Activated T-helper 17 cell treated with anti-CD3 and anti-CD28 coated beads, Interleukin-2, amount 50 U/mL, for 72 hours (primary cell): Measurements from ENCODE around the gene WDR59. TPM values are rescaled to one million over a fixed set of nuclear protein-coding genes. Genes with fewer than 3 reads are reported as not detected.
"Not testable (repeated sequence)": the region's sequence is repeated elsewhere in the genome, so short reads cannot be mapped to it uniquely, and the experiment has no call there.

Experiments used
- ATAC-seq: fragments of 150-1000 bp; cut with Tn5 transposase; replicated peaks from 2 replicates; pipeline ENCODE4 v1.10.0; 2021; ENCODE audit warnings: mild to moderate bottlenecking, moderate library complexity
- H3K27ac Mint-ChIP-seq: one replicate; pipeline ENCODE4 v1.8.0; 2022; ENCODE audit warnings: mixed read lengths
- H3K27me3 Mint-ChIP-seq: one replicate; pipeline ENCODE4 v1.8.0; 2022; ENCODE audit warnings: mixed read lengths
- H3K36me3 Mint-ChIP-seq: one replicate; pipeline ENCODE4 v1.8.0; 2022; ENCODE audit warnings: low read depth, mild to moderate bottlenecking, mixed read lengths
- H3K4me1 Mint-ChIP-seq: one replicate; pipeline ENCODE4 v1.8.0; 2022; ENCODE audit warnings: mixed read lengths
- H3K4me3 Mint-ChIP-seq: one replicate; pipeline ENCODE4 v1.8.0; 2022; ENCODE audit warnings: mild to moderate bottlenecking, mixed read lengths
- H3K9me3 Mint-ChIP-seq: one replicate; pipeline ENCODE4 v1.8.0; 2022; ENCODE audit warnings: mixed read lengths
- total RNA-seq, 2 donors: library from RNA; stranded (reverse); gene quantifications; one replicate each; pipeline ENCODE4 v1.2.3, GENCODE V29; 2022

Gene WDR59
- total RNA-seq, 2 donors from 2014 or later, result 107 to 154 TPM

DNA sequence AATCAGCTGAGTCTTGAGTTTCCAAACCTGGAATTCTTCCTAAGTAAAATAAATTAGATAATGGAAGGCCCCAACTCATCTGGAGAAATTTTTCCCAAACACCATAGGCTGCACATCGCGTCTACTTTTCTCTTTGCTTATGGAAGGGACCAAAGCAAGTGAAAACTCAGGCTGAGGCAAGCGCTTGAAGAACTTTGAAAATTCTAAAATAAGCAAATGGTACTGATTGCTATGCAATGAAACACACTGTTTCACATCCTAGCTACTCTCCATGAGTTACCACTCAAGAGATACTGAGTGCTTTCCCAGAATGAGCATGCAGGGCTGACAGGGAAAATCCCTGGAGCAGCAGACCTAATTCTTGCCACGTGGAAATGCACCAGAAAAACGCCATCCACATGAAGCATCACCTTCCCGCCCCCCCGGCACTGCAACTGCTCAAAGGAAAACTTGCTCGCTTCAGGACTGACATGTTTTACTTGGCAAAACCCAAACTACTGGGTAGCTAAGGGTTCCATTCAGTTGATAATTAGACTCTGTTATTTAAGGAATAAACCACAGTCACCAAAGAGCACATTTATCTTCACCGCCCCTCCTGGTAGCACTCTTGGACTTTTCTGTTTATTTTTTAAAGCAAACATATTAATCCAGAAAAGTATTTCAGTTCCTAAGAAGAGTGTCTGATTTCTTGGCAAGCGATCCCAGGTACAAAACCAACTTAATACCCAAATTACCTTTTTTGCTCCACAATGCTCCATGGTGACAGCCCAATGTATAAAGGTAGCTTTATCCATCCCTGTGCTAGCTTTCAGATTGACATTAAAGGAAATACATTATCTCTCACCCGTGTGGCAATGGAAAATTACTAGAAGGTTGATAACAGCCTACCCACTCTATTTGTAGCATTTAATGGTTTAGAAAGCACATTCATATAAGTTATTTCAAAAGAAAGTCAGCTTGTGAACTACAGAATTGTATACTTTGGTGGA is 62.5 kb downstream of the WDR59 start:
- Mint-ChIP-seq H3K9me3 (no peaks in the 10 kb centered on the region), H3K4me3 (no peak overlapping the region), H3K27me3 (no peaks in the 10 kb centered on the region), H3K4me1 (no peaks in the 10 kb centered on the region), H3K36me3 (peaks cover 99% of the 10 kb centered on the region), H3K27ac (no peak overlapping the region)
- no peak for ATAC-seq

DNA sequence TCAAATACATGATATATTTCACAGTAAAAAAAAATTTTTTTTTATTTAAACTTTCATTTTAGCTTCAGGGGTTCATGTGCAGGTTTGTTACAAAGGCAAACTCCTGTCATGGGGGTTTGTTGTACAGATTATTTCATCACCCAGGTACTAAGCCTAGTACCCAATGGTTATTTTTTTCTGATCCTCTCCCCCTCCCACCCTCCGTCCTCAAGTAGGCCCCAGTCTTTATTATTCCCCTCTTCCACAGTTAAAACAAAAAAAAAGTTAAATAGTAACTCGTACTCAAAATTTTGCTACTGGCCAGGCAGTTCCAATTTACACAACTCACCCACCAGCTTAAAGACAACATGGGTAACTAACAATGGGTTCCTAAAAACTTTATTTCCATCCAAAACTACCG is 63.9 kb downstream of the WDR59 start:
- Mint-ChIP-seq H3K4me1 (no peaks in the 10 kb centered on the region), H3K36me3 (peaks cover 100% of the 10 kb centered on the region), H3K27me3 (no peaks in the 10 kb centered on the region), H3K4me3 (no peak overlapping the region), H3K27ac (no peak overlapping the region), H3K9me3 (no peaks in the 10 kb centered on the region)
- no peak for ATAC-seq

DNA sequence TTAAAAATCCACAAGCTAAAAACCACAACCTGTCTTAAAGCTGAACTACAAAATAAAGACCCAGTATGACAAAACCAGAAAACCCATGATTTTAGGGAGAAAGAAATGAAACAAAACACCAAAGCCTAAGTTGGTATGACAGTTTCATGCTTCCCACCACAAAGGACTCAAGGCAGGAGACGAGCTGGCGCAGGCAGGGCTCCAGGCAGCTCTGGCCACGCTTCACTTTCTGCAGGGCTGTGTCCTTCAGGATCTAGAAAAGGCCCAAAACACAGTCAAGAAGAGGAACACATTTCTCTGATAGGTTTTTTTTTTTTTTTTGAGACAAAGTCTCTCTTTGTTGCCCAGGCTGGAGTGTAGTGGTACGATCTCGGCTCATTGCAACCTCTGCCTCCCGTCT is 75.3 kb downstream of the WDR59 start:
- H3K4me3 Mint-ChIP-seq, result peak overlapping the region; percentile 44
- peaks cover 92% of the 10 kb centered on the region for H3K36me3 Mint-ChIP-seq
- H3K27ac Mint-ChIP-seq, result no peak overlapping the region
- no peaks in the 10 kb centered on the region for H3K27me3 Mint-ChIP-seq
- H3K4me1 Mint-ChIP-seq, result no peaks in the 10 kb centered on the region
- ATAC-seq, result no peak
- peaks cover 6% of the 10 kb centered on the region for H3K9me3 Mint-ChIP-seq

DNA sequence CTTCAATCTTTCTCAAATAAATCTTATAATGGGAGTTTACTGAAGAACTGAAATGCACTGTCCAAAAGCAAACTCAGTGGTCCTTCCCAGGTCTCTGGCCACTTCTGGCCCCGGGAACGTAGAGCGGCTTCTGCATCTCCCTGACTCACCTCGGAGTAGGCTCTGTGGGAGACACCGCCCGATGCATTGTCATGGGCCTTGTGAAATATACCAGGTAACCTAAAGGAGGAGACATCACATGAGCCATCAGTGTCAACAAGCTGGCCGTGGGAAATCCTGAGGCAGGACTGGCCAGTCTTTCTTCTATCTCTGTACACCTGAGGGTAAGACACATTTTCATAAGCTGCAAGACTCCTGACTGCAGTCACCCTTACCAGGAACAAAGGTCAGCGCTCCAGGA is 76.2 kb downstream of the WDR59 start:
- ATAC-seq, result peak; percentile 28
- H3K27me3 Mint-ChIP-seq, H3K9me3 Mint-ChIP-seq, H3K27ac Mint-ChIP-seq, H3K4me1 Mint-ChIP-seq: not testable (repeated sequence)
- H3K36me3 Mint-ChIP-seq, result peaks cover 92% of the 10 kb centered on the region
- H3K4me3 Mint-ChIP-seq, result peak overlapping the region; percentile 44

DNA sequence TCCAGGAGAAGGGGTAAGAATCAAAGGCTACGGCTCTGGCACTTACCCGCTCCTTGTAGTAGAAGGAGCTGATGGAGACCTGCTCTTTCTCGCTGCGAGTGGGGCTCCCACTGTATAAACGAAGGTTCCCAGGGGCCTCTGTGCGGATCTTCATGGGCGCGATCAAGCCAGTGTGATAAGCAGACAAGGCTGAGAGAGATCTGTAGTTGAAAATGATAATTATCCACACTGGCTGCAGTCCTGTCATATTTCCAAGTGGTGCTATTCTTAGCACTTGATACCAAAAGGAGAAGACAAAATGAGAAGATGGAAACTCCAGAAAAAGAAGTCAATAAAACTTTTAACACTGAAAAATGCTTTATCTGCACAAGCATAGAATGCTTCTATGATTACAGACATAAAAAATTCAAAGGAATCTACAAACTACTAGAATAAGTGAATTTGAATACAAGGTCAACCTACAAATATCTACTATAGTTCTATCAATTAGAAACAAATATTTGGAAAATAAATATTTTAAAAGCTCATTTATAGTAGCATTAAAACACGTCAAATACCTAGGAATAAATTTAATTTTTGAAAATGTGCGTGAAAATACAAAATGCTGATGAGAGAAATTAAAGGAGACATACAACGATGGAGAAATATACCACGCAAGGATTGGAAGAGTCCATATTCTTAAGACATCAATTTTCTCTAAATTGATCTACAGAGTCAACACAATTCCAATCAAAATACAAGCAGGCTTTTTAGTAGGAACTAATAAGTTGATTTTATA is 80.8 kb downstream of the WDR59 start:
- no peaks in the 10 kb centered on the region for H3K9me3 Mint-ChIP-seq
- H3K4me3 Mint-ChIP-seq, result no peak overlapping the region
- peaks cover 92% of the 10 kb centered on the region for H3K36me3 Mint-ChIP-seq
- no peak for ATAC-seq
- no peaks in the 10 kb centered on the region for H3K27me3 Mint-ChIP-seq
- no peak overlapping the region for H3K27ac Mint-ChIP-seq
- H3K4me1 Mint-ChIP-seq, result peaks cover 6% of the 10 kb centered on the region

DNA sequence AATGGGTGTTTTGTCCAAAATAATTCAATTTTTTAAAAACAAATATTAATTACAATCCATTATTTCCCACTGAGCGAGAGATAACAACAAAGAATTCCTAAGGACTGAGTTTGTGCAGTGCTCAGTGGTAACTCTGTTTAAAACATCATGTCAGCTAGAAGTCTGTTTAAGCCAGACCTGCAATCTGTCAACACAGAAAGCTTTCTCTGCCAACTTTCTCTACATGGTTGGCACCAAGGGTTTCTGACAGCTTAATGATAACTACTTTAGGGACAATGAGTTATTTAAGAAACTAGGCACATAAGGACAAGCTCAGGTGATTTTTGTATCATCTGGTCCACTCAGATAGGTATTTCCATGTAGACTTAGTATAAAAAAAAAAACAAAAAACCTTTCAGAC is 81.8 kb downstream of the WDR59 start:
- H3K36me3 Mint-ChIP-seq, result peaks cover 93% of the 10 kb centered on the region
- H3K27ac Mint-ChIP-seq, result no peak overlapping the region
- H3K27me3 Mint-ChIP-seq, result no peaks in the 10 kb centered on the region
- H3K4me1 Mint-ChIP-seq, result peaks cover 6% of the 10 kb centered on the region
- ATAC-seq, result no peak
- no peak overlapping the region for H3K4me3 Mint-ChIP-seq
- H3K9me3 Mint-ChIP-seq, result no peaks in the 10 kb centered on the region

DNA sequence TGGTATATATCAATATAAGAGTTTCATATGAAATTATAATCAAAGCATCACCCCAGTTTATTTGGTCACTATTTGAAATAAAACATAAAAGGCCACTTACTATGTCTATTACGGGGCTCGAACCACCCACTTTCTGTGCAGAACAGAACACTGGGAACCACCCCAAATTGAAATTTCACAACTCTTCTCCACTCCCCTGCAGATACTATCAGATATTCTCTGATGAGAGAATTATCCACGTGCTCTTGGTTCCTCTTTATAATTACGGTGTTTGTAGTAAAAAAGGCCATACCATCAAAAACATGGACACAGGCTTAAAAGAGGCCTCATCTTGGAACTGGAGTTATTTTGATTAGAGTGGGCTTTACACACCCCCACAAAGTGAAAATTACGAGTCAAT is 82.8 kb downstream of the WDR59 start:
- no peak overlapping the region for H3K4me3 Mint-ChIP-seq

DNA sequence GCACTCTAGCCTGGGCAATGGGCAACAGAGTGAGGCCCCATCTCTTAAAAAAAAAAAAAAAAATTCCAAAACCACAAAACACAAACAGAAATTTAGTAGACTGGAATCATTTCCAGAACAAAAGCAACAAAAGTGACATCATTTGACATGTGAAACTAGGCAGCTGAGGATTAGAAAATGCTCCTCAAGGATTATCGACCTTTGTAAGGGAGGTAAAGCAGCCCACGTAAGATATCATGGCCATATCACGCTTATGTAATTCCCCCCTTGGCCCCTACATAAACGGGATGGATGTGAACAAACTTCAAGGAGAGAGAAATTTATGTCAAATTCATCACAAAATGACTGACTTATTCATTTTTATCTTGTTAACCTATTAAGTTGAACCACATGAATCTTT is 83.3 kb downstream of the WDR59 start:
- Mint-ChIP-seq H3K4me3 (no peak overlapping the region), H3K9me3 (no peaks in the 10 kb centered on the region), H3K4me1 (peaks cover 6% of the 10 kb centered on the region), H3K27ac (no peak overlapping the region), H3K27me3 (no peaks in the 10 kb centered on the region), H3K36me3 (peaks cover 93% of the 10 kb centered on the region)
- ATAC-seq, result no peak

More for the DNA sequence above, 82.8 kb downstream of the WDR59 start:
- Mint-ChIP-seq H3K4me1 (peaks cover 6% of the 10 kb centered on the region), H3K36me3 (peaks cover 93% of the 10 kb centered on the region), H3K27me3 (no peaks in the 10 kb centered on the region), H3K9me3 (no peaks in the 10 kb centered on the region), H3K27ac (no peak overlapping the region)
- no peak for ATAC-seq

DNA sequence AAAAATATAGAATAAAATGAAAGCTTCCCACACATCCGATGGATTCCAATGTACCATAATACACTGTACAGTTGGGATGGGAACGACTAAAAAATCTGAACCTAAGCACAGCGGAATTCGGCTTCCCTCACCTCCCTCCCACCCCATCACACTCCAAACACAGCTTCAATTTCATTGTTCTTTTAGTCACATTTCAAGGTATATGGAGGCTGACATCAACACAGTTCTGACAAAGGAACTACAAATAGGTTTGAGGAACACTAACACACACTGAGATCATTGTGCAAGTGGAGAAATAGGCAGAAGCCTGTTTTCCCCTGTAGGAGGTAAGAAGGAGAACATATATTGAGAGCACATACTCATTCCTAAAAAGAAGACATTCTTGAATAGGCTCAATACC is 85.1 kb downstream of the WDR59 start:
- H3K27ac Mint-ChIP-seq, result no peak overlapping the region
- peaks cover 99% of the 10 kb centered on the region for H3K36me3 Mint-ChIP-seq
- H3K4me1 Mint-ChIP-seq, result peaks cover 6% of the 10 kb centered on the region
- no peaks in the 10 kb centered on the region for H3K27me3 Mint-ChIP-seq
- no peaks in the 10 kb centered on the region for H3K9me3 Mint-ChIP-seq
- ATAC-seq, result no peak
- no peak overlapping the region for H3K4me3 Mint-ChIP-seq

DNA sequence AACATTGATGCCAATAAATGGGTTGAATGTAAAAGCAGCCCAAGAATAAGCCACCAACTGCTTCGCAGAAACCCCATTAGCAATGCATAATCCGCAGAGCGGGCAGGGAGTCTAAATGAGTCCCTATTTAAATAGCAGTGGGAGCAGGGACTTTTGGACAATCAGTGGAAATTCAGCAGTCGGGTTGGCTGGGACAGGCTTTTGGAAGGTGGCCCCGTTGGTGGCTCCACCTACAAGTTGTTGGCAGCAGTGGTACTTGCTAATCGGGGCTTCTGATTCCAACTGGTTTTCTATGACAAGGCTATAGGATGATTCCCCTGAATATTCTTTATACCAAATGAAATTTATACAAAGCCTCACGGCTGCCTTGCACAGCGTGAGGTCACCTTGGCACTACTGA is 86.3 kb downstream of the WDR59 start:
- H3K4me1 Mint-ChIP-seq, result peaks cover 6% of the 10 kb centered on the region
- no peaks in the 10 kb centered on the region for H3K9me3 Mint-ChIP-seq
- H3K36me3 Mint-ChIP-seq, result peaks cover 99% of the 10 kb centered on the region
- H3K4me3 Mint-ChIP-seq, result no peak overlapping the region
- ATAC-seq, result no peak
- no peak overlapping the region for H3K27ac Mint-ChIP-seq
- H3K27me3 Mint-ChIP-seq, result no peaks in the 10 kb centered on the region

DNA sequence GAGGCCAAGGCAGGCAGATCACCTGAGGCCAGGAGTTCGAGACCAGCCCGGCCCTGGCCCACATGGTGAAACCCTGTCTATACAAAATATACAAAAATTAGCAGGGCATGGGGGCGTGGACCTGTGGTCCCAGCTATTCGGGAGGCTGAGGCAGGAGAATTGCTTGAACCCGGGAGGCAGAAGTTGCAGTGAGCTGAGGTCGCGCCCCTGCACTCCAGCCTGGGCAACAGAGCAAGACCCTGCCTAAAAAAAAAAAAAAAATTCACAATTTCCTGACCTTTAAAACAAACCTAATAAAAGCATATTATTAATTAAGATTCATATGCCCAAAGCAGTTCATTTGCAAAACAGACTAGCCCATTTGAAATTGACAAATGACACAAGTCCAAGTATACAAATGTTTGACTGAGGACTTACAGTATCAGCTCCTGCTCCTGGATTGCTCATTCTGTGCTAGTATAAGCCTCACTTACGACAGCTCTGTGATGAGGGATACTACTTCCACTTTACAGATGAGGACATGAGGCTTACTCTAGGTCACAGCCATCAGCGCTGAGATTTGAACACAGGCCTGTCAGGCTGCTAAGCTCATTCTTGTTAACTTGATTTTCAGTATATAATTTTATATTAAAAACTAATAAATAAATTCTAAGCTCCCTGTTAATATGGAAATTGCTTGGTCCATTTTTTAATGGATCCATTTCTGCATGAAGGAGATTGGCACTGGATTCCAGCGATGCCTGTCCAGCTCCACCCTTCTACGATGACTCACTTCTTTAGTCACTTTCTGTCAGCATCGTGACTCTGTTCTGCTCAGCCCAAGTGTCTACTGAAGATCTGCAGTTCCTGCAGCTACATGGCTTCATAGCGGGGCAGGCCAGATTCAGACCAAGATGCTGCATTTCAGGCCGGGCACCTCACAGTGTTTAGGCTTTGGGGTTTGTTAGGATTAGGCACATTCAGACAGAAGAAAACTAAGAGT is 88.2 kb downstream of the WDR59 start:
- peak; percentile 47 for ATAC-seq
- peaks cover 4% of the 10 kb centered on the region for H3K4me1 Mint-ChIP-seq
- H3K9me3 Mint-ChIP-seq, result no peaks in the 10 kb centered on the region
- H3K4me3 Mint-ChIP-seq, result no peak overlapping the region
- no peak overlapping the region for H3K27ac Mint-ChIP-seq
- H3K36me3 Mint-ChIP-seq, result peaks cover 99% of the 10 kb centered on the region
- H3K27me3 Mint-ChIP-seq, result no peaks in the 10 kb centered on the region

DNA sequence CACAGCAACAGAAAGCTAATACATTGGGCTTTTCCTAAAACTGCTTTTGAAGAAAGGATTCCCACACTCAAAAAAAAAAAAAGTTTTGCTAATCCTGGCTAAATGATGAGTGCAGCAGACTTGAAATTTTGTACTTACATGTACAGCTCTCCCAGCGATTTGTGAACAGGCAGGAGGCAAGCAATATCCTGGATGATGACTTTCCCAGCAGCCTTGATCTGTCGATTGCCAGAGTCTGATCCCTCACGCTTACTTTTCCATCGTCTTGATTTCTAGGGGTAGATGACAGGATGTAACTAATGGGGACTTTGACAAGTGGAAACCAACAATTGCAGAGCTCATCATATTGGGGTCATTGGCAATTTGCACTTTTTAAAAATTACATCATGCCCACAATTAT is 91.4 kb downstream of the WDR59 start:
- H3K36me3 Mint-ChIP-seq, result peaks cover 99% of the 10 kb centered on the region
- H3K9me3 Mint-ChIP-seq, result peaks cover 3% of the 10 kb centered on the region
- peak overlapping the region; percentile 88 for H3K27ac Mint-ChIP-seq
- H3K27me3 Mint-ChIP-seq, result no peaks in the 10 kb centered on the region
- no peak for ATAC-seq
- H3K4me1 Mint-ChIP-seq, result peaks cover 21% of the 10 kb centered on the region
- no peak overlapping the region for H3K4me3 Mint-ChIP-seq

DNA sequence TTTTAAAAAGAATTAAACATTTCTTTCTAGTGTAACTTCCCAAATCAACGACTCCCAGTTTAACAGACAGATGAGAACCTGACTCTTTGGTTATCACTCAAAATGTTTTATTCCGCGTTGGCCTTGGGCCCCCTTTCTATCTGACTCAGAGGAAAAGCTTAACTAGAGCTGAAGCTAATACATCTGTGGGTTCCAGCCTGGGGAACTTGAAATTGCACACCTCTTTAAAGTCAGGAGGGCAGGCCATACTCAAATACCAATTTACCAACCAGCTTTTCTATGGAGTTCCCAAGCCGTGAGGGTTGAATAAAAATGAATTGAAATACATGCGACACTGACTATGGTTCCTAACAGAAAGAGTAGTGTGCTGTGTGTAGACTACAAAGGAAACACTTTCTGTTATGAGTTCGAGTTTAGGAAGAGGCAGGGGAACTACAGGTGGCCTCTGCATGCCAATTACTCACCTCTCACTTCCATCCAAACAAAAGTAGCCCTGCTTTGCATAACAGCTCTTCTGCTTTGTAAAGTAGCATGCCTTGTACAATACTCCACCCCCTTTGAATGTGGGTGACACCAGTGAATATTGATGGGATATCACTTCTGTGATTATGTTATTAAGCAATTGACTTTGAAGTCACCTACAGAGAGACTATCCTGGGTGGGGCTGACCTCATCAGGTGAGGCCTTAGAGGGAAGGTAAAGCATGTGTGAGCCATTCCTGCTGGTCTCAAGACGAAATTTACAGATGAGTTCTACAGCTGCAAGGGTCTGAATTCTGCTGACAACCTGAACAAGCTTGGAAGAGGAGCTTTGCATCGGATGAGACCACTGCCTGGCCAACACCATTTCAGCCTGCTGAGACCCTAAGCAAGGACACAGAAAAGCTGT is 92.1 kb downstream of the WDR59 start:
- no peaks in the 10 kb centered on the region for H3K27me3 Mint-ChIP-seq
- H3K36me3 Mint-ChIP-seq, result peaks cover 99% of the 10 kb centered on the region
- peak overlapping the region; percentile 28 for H3K4me3 Mint-ChIP-seq
- peaks cover 3% of the 10 kb centered on the region for H3K9me3 Mint-ChIP-seq
- ATAC-seq, result peak; percentile 70
- H3K27ac Mint-ChIP-seq, result peak overlapping the region; percentile 88
- H3K4me1 Mint-ChIP-seq, result peaks cover 28% of the 10 kb centered on the region
